PC-3 (cell line): ENCODE measurements around the gene TMEM54. TPM values are rescaled to one million over a fixed set of nuclear protein-coding genes. Genes with fewer than 3 reads are reported as not detected.

Source experiments
- ATAC-seq: fragments of 200-7000 bp; cut with Tn5 transposase; 2 replicates; pipeline ENCODE4 v1.9.1; 2020; ENCODE audit warnings: mild to moderate bottlenecking, moderate library complexity
- BruUV-seq: library from RNA; stranded (reverse); fragments of 400-500 nt; replicated peaks from 2 replicates; lab custom pipeline; 2021; lab: Mats Ljungman, UMichigan
- CTCF ChIA-PET: fragments of 300-600 bp; sonication (Branson Sonifier 250); formaldehyde crosslinking; loops from one replicate; lab custom pipeline; 2022; ENCODE audit warnings: antibody characterized with exemption; lab: Charles Lee
- POLR2A ChIA-PET: fragments of 300-600 bp; sonication (Branson Sonifier 250); formaldehyde crosslinking; loops from one replicate; lab custom pipeline; 2022; ENCODE audit warnings: antibody characterized with exemption; ENCODE audit not compliant: unreplicated experiment; lab: Charles Lee
- DNase-seq: peaks from one replicate; pipeline ENCODE4 v3.0.0-alpha.2; 2015
- H2AFZ ChIP-seq: fragments of 300-600 bp; sonication (generic); 2 replicates; pipeline ENCODE4 v1.6.0; 2016; ENCODE audit warnings: antibody characterized with exemption, low read length
- H3F3A ChIP-seq: fragments of 300-600 bp; sonication (generic); one replicate; pipeline ENCODE4 v1.6.0; 2017; ENCODE audit warnings: antibody characterized with exemption, low read length, control low read depth, mild to moderate bottlenecking; ENCODE audit not compliant: unreplicated experiment
- H3K27ac ChIP-seq: fragments of 300-600 bp; sonication (generic); 2 replicates; pipeline ENCODE4 v1.5.1; 2016; ENCODE audit warnings: mild to moderate bottlenecking, low read length
- H3K27me3 ChIP-seq: fragments of 300-600 bp; sonication (generic); 2 replicates; pipeline ENCODE4 v1.6.1; 2016; ENCODE audit warnings: low read length, mixed read lengths
- H3K36me3 ChIP-seq: fragments of 300-600 bp; sonication (generic); 2 replicates; pipeline ENCODE4 v1.6.1; 2016; ENCODE audit warnings: low read depth, mixed run types, low read length, mixed read lengths
- H3K4me1 ChIP-seq: fragments of 300-600 bp; sonication (generic); 2 replicates; pipeline ENCODE4 v1.5.1; 2016; ENCODE audit warnings: low read length; ENCODE audit not compliant: insufficient read depth
- H3K4me2 ChIP-seq: fragments of 300-600 bp; sonication (generic); 2 replicates; pipeline ENCODE4 v1.6.0; 2016; ENCODE audit warnings: low read length
- H3K4me3 ChIP-seq: fragments of 300-600 bp; sonication (generic); 2 replicates; pipeline ENCODE4 v1.5.1; 2016; ENCODE audit warnings: mild to moderate bottlenecking, low read length, mixed read lengths
- H3K79me2 ChIP-seq: fragments of 300-600 bp; sonication (generic); 2 replicates; pipeline ENCODE4 v1.6.1; 2017; ENCODE audit warnings: low read length, mixed read lengths
- H3K9ac ChIP-seq: fragments of 300-600 bp; sonication (generic); 2 replicates; pipeline ENCODE4 v1.6.0; 2016; ENCODE audit warnings: mild to moderate bottlenecking, low read length
- H3K9me2 ChIP-seq: fragments of 300-600 bp; sonication (generic); replicated peaks from 2 replicates; pipeline ENCODE4 v1.6.1; 2016; ENCODE audit warnings: mixed run types, low read length, mixed read lengths
- H3K9me3 ChIP-seq: fragments of 300-600 bp; sonication (generic); 2 replicates; pipeline ENCODE4 v1.6.1; 2016; ENCODE audit warnings: low read length, mixed read lengths
- H4K20me1 ChIP-seq: fragments of 300-600 bp; sonication (generic); 2 replicates; pipeline ENCODE4 v1.6.1; 2016; ENCODE audit warnings: low read length, mixed read lengths
- CTCF ChIP-seq: fragments of 300-600 bp; sonication (generic); conservative IDR thresholded peaks from 2 replicates; pipeline ENCODE4 v1.5.1; 2017; ENCODE audit warnings: antibody characterized with exemption, low read depth, mild to moderate bottlenecking, low read length
- EZH2 ChIP-seq: fragments of 300-600 bp; sonication (generic); IDR thresholded peaks from one replicate; pipeline ENCODE4 v1.6.1; 2017; ENCODE audit warnings: antibody characterized with exemption, mild to moderate bottlenecking, low read length; ENCODE audit not compliant: unreplicated experiment
- EZH2phosphoT487 ChIP-seq: fragments of 300-600 bp; sonication (generic); IDR thresholded peaks from 2 replicates; pipeline ENCODE4 v1.6.1; 2018; ENCODE audit warnings: mild to moderate bottlenecking, antibody characterized with exemption, low read length, borderline replicate concordance
- intact Hi-C: fragments of 100-400 bp; cut with micrococcal nuclease; formaldehyde crosslinking; loops from 2 replicates; pipeline ENCODE4 v1.9.0; 2023
- total RNA-seq: library from RNA; depleted of rRNA; stranded (reverse); fragments of >200 nt; gene quantifications from 2 replicates; pipeline ENCODE4 v1.2.3, GENCODE V29; 2014

Gene TMEM54
- total RNA-seq, 1 experiment from 2014 or later: 175 TPM

- Histone ChIP-seq H3F3A (no peaks in the 10 kb centered on the region), H3K9ac (no peak overlapping the region), H3K79me2 (no peaks in the 10 kb centered on the region), H3K27me3 (no peaks in the 10 kb centered on the region), H4K20me1 (no peaks in the 10 kb centered on the region), H3K27ac (no peak overlapping the region), H3K4me1 (no peaks in the 10 kb centered on the region), H3K9me2 (no peaks in the 10 kb centered on the region), H3K4me2 (no peak overlapping the region), H2AFZ (no peak overlapping the region), H3K4me3 (no peak overlapping the region), H3K36me3 (peaks cover 4% of the 10 kb centered on the region; the same call in 1 of the 2 replicates), H3K9me3 (no peaks in the 10 kb centered on the region)
- BruUV-seq: no TSS peak
- intact Hi-C loops: no loop called here
- CTCF ChIA-PET: no interaction called here
- POLR2A ChIA-PET: no interaction called here
- ATAC-seq (no peak), DNase-seq (no peak)
- TF ChIP-seq EZH2phosphoT487 (no peak), EZH2 (no peak), CTCF (no peak)
Observed at GRCh38 chr1:32858791-32859190, 42.4 kb downstream of the TMEM54 start.

- no peak overlapping the region for H3K9ac ChIP-seq
- H3K9me2 ChIP-seq: no peaks in the 10 kb centered on the region
- H3K27me3 ChIP-seq: no peaks in the 10 kb centered on the region
- no peak overlapping the region for H3K4me3 ChIP-seq
- no peaks in the 10 kb centered on the region for H3K9me3 ChIP-seq
- H3K27ac ChIP-seq: no peak overlapping the region
- H2AFZ ChIP-seq: no peak overlapping the region
- POLR2A ChIA-PET: no interaction called here
- H3F3A ChIP-seq: no peaks in the 10 kb centered on the region
- intact Hi-C loops: no loop called here
- H3K79me2 ChIP-seq: no peaks in the 10 kb centered on the region
- no peak for DNase-seq
- peaks cover 4% of the 10 kb centered on the region; the same call in 1 of the 2 replicates for H3K36me3 ChIP-seq
- TF ChIP-seq EZH2: no peak
- no peak for TF ChIP-seq CTCF
- TF ChIP-seq EZH2phosphoT487: no peak
- no peaks in the 10 kb centered on the region for H3K4me1 ChIP-seq
- no TSS peak for BruUV-seq
- no peak overlapping the region for H3K4me2 ChIP-seq
- no peak for ATAC-seq
- H4K20me1 ChIP-seq: no peaks in the 10 kb centered on the region
- CTCF ChIA-PET: no interaction called here
Observed at GRCh38 chr1:32858136-32858535, 43.1 kb downstream of the TMEM54 start.

GRCh38 chr1:32855861-32856617 is 45.1 kb downstream of the TMEM54 start:
- Histone ChIP-seq H3K79me2 (no peaks in the 10 kb centered on the region), H3K9me3 (no peaks in the 10 kb centered on the region), H2AFZ (no peak overlapping the region), H3K27ac (no peak overlapping the region), H4K20me1 (no peaks in the 10 kb centered on the region), H3K27me3 (no peaks in the 10 kb centered on the region), H3K4me2 (no peak overlapping the region), H3K4me1 (no peaks in the 10 kb centered on the region), H3K9ac (no peak overlapping the region), H3K9me2 (no peaks in the 10 kb centered on the region), H3K4me3 (no peak overlapping the region), H3F3A (no peaks in the 10 kb centered on the region), H3K36me3 (peaks cover 6% of the 10 kb centered on the region; the same call in 1 of the 2 replicates)
- CTCF ChIA-PET: no interaction called here
- BruUV-seq: no TSS peak
- DNase-seq (no peak), ATAC-seq (no peak)
- intact Hi-C loops: no loop called here
- POLR2A ChIA-PET: no interaction called here
- TF ChIP-seq EZH2 (no peak), CTCF (no peak), EZH2phosphoT487 (no peak)
